WTC11 (cell line): ENCODE results near the gene TAAR8. TPM values are rescaled to one million over a fixed set of nuclear protein-coding genes. Genes with fewer than 3 reads are reported as not detected.

Source experiments
- ATAC-seq: fragments of 200-7000 bp; cut with Tn5 transposase; 2 replicates; pipeline ENCODE4 v1.10.0; 2021; ENCODE audit warnings: mild to moderate bottlenecking, moderate library complexity
- CTCF ChIA-PET: fragments of 300-600 bp; sonication (Branson Sonifier 250); formaldehyde crosslinking; loops from one replicate; lab custom pipeline; 2021; ENCODE audit warnings: antibody characterized with exemption; lab: Charles Lee
- POLR2A ChIA-PET: fragments of 350-600 bp; sonication (Branson Sonifier 250); formaldehyde crosslinking; loops from one replicate; lab custom pipeline; 2021; ENCODE audit warnings: antibody characterized with exemption; lab: Charles Lee
- DNase-seq: peaks from one replicate; pipeline ENCODE4 v3.0.0; 2021; ENCODE audit warnings: low spot score
- H3K27ac Mint-ChIP-seq: 2 replicates; pipeline ENCODE4 v1.8.0; 2021; ENCODE audit warnings: mixed read lengths
- H3K27me3 Mint-ChIP-seq: 2 replicates; pipeline ENCODE4 v1.8.0; 2021; ENCODE audit warnings: low read depth, mild to moderate bottlenecking, moderate library complexity, mixed read lengths
- H3K36me3 Mint-ChIP-seq: 2 replicates; pipeline ENCODE4 v1.8.0; 2021; ENCODE audit warnings: mixed read lengths
- H3K4me1 Mint-ChIP-seq: 2 replicates; pipeline ENCODE4 v1.8.0; 2022; ENCODE audit warnings: mixed read lengths
- H3K4me3 Mint-ChIP-seq: 2 replicates; pipeline ENCODE4 v1.8.0; 2021; ENCODE audit warnings: mild to moderate bottlenecking, moderate library complexity, mixed read lengths
- H3K9me3 Mint-ChIP-seq: 2 replicates; pipeline ENCODE4 v1.8.0; 2021; ENCODE audit warnings: mixed read lengths
- ATF1 ChIP-seq: sonication (generic); formaldehyde crosslinking; IDR thresholded peaks from 2 replicates; pipeline ENCODE4 v1.8.1; 2023; ENCODE audit warnings: mild to moderate bottlenecking, moderate library complexity, missing genetic modification reagents
- ATF3 ChIP-seq: sonication (generic); formaldehyde crosslinking; conservative IDR thresholded peaks from 2 replicates; pipeline ENCODE4 v1.8.1; 2022; ENCODE audit warnings: mild to moderate bottlenecking, missing genetic modification reagents
- CBFB ChIP-seq: sonication (generic); formaldehyde crosslinking; IDR thresholded peaks from 2 replicates; pipeline ENCODE4 v1.8.1; 2022; ENCODE audit warnings: mild to moderate bottlenecking, low read depth, missing genetic modification reagents
- E2F4 ChIP-seq: sonication (generic); formaldehyde crosslinking; IDR thresholded peaks from 2 replicates; pipeline ENCODE4 v1.8.1; 2022; ENCODE audit warnings: low read depth, mild to moderate bottlenecking, moderate library complexity, missing genetic modification reagents, borderline replicate concordance
- EMX1 ChIP-seq: fragments of 250-450 bp; sonication (Bioruptor Pico); IDR thresholded peaks from 2 replicates; pipeline ENCODE4 v1.8.0; 2021; ENCODE audit warnings: mild to moderate bottlenecking
- ETV6 ChIP-seq: sonication (generic); formaldehyde crosslinking; IDR thresholded peaks from 2 replicates; pipeline ENCODE4 v1.8.1; 2022; ENCODE audit warnings: mild to moderate bottlenecking, missing genetic modification reagents
- FOXJ3 ChIP-seq: sonication (generic); formaldehyde crosslinking; IDR thresholded peaks from 2 replicates; pipeline ENCODE4 v1.9.0; 2021; ENCODE audit warnings: missing genetic modification reagents, mild to moderate bottlenecking, borderline replicate concordance
- GRHL2 ChIP-seq: fragments of 250-450 bp; sonication (Bioruptor Pico); IDR thresholded peaks from 2 replicates; pipeline ENCODE4 v1.8.0; 2022; ENCODE audit warnings: mild to moderate bottlenecking, moderate library complexity; ENCODE audit not compliant: insufficient replicate concordance, severe bottlenecking
- OVOL2 ChIP-seq: fragments of 250-450 bp; sonication (Bioruptor Pico); IDR thresholded peaks from 2 replicates; pipeline ENCODE4 v1.9.0; 2021; ENCODE audit warnings: mild to moderate bottlenecking, borderline replicate concordance
- PRDM15 ChIP-seq: sonication (generic); formaldehyde crosslinking; IDR thresholded peaks from 2 replicates; pipeline ENCODE4 v1.8.0; 2022; ENCODE audit warnings: missing genetic modification reagents
- TEAD4 ChIP-seq: sonication (generic); formaldehyde crosslinking; IDR thresholded peaks from 2 replicates; pipeline ENCODE4 v1.8.0; 2022; ENCODE audit warnings: mild to moderate bottlenecking, missing genetic modification reagents
- ZBTB43 ChIP-seq: sonication (generic); formaldehyde crosslinking; IDR thresholded peaks from 2 replicates; pipeline ENCODE4 v1.8.1; 2023; ENCODE audit warnings: mild to moderate bottlenecking, missing genetic modification reagents
- ZNF219 ChIP-seq: sonication (generic); formaldehyde crosslinking; IDR thresholded peaks from 2 replicates; pipeline ENCODE4 v1.8.0; 2023; ENCODE audit warnings: missing genetic modification reagents, mild to moderate bottlenecking, borderline replicate concordance
- ZNF263 ChIP-seq: sonication (generic); formaldehyde crosslinking; IDR thresholded peaks from 2 replicates; pipeline ENCODE4 v1.8.1; 2022; ENCODE audit warnings: low read depth, mild to moderate bottlenecking, moderate library complexity, missing genetic modification reagents
- total RNA-seq: library from RNA; stranded (reverse); gene quantifications from 3 replicates; pipeline ENCODE4 v1.2.3, GENCODE V29; 2021
- TF ChIP-seq, protein P1 (sequence below): sonication (generic); formaldehyde crosslinking; IDR thresholded peaks from 2 replicates; pipeline ENCODE4 v1.8.0; 2022; ENCODE audit warnings: mild to moderate bottlenecking, missing genetic modification reagents
- TF ChIP-seq, protein P2 (sequence below): sonication (generic); formaldehyde crosslinking; IDR thresholded peaks from 2 replicates; pipeline ENCODE4 v1.8.0; 2023; ENCODE audit warnings: mild to moderate bottlenecking, missing genetic modification reagents
- TF ChIP-seq, protein P3 (sequence below): fragments of 250-450 bp; sonication (Bioruptor Pico); IDR thresholded peaks from 2 replicates; pipeline ENCODE4 v1.9.0; 2021; ENCODE audit warnings: mild to moderate bottlenecking
- TF ChIP-seq, protein P4 (sequence below): sonication (generic); formaldehyde crosslinking; IDR thresholded peaks from 2 replicates; pipeline ENCODE4 v1.8.0; 2023; ENCODE audit warnings: missing genetic modification reagents

TAAR8 gene
- total RNA-seq, 1 experiment from 2014 or later = not detected

DNA sequence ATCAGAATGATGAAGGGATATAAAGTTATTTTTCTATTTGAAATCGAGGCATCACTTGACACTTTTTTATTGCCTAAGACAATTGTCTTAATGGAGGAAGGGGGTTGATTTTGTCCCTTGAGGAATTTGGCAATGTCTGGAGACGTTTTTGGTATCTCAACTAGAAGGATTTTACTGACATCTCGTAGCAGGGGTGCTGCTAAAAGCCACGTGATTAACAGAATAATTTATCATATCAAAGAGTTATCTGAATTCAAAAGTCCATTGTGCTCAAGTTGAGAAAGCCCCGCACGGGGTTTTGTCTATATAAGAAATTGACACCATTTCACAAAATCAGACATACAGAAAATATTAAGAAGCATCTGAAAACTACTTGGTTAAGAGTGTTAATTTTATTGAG is 16.1 kb downstream of the TAAR8 start:
- H3K9me3 Mint-ChIP-seq = no peaks in the 10 kb centered on the region
- ChIA-PET CTCF (no interaction called here), POLR2A (no interaction called here)
- H3K27me3 Mint-ChIP-seq = no peaks in the 10 kb centered on the region
- H3K27ac Mint-ChIP-seq = no peak overlapping the region
- ATAC-seq = no peak
- no peaks in the 10 kb centered on the region for H3K36me3 Mint-ChIP-seq
- TF ChIP-seq, protein P1, sequence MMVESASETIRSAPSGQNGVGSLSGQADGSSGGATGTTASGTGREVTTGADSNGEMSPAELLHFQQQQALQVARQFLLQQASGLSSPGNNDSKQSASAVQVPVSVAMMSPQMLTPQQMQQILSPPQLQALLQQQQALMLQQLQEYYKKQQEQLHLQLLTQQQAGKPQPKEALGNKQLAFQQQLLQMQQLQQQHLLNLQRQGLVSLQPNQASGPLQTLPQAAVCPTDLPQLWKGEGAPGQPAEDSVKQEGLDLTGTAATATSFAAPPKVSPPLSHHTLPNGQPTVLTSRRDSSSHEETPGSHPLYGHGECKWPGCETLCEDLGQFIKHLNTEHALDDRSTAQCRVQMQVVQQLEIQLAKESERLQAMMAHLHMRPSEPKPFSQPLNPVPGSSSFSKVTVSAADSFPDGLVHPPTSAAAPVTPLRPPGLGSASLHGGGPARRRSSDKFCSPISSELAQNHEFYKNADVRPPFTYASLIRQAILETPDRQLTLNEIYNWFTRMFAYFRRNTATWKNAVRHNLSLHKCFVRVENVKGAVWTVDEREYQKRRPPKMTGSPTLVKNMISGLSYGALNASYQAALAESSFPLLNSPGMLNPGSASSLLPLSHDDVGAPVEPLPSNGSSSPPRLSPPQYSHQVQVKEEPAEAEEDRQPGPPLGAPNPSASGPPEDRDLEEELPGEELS (CRISPR knock-in tag) = no peak
- no peak for TF ChIP-seq ATF1 (CRISPR knock-in tag)
- TF ChIP-seq ZNF219 (CRISPR knock-in tag) = no peak
- no peak for TF ChIP-seq FOXJ3 (CRISPR knock-in tag)
- no peak for TF ChIP-seq ZNF263 (CRISPR knock-in tag)
- TF ChIP-seq E2F4 = no peak
- no peak for TF ChIP-seq ATF3 (CRISPR knock-in tag)
- no peak for TF ChIP-seq CBFB (CRISPR knock-in tag)
- no peak for TF ChIP-seq TEAD4 (CRISPR knock-in tag)
- no peak for TF ChIP-seq PRDM15 (CRISPR knock-in tag)
- TF ChIP-seq, protein P2, sequence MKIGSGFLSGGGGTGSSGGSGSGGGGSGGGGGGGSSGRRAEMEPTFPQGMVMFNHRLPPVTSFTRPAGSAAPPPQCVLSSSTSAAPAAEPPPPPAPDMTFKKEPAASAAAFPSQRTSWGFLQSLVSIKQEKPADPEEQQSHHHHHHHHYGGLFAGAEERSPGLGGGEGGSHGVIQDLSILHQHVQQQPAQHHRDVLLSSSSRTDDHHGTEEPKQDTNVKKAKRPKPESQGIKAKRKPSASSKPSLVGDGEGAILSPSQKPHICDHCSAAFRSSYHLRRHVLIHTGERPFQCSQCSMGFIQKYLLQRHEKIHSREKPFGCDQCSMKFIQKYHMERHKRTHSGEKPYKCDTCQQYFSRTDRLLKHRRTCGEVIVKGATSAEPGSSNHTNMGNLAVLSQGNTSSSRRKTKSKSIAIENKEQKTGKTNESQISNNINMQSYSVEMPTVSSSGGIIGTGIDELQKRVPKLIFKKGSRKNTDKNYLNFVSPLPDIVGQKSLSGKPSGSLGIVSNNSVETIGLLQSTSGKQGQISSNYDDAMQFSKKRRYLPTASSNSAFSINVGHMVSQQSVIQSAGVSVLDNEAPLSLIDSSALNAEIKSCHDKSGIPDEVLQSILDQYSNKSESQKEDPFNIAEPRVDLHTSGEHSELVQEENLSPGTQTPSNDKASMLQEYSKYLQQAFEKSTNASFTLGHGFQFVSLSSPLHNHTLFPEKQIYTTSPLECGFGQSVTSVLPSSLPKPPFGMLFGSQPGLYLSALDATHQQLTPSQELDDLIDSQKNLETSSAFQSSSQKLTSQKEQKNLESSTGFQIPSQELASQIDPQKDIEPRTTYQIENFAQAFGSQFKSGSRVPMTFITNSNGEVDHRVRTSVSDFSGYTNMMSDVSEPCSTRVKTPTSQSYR (CRISPR knock-in tag) = no peak
- no peak for TF ChIP-seq OVOL2 (CRISPR knock-in tag)
- TF ChIP-seq, protein P3, sequence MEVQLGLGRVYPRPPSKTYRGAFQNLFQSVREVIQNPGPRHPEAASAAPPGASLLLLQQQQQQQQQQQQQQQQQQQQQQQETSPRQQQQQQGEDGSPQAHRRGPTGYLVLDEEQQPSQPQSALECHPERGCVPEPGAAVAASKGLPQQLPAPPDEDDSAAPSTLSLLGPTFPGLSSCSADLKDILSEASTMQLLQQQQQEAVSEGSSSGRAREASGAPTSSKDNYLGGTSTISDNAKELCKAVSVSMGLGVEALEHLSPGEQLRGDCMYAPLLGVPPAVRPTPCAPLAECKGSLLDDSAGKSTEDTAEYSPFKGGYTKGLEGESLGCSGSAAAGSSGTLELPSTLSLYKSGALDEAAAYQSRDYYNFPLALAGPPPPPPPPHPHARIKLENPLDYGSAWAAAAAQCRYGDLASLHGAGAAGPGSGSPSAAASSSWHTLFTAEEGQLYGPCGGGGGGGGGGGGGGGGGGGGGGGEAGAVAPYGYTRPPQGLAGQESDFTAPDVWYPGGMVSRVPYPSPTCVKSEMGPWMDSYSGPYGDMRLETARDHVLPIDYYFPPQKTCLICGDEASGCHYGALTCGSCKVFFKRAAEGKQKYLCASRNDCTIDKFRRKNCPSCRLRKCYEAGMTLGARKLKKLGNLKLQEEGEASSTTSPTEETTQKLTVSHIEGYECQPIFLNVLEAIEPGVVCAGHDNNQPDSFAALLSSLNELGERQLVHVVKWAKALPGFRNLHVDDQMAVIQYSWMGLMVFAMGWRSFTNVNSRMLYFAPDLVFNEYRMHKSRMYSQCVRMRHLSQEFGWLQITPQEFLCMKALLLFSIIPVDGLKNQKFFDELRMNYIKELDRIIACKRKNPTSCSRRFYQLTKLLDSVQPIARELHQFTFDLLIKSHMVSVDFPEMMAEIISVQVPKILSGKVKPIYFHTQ = no peak
- TF ChIP-seq ETV6 = no peak
- no peak for TF ChIP-seq ZBTB43 (CRISPR knock-in tag)
- TF ChIP-seq, protein P4, sequence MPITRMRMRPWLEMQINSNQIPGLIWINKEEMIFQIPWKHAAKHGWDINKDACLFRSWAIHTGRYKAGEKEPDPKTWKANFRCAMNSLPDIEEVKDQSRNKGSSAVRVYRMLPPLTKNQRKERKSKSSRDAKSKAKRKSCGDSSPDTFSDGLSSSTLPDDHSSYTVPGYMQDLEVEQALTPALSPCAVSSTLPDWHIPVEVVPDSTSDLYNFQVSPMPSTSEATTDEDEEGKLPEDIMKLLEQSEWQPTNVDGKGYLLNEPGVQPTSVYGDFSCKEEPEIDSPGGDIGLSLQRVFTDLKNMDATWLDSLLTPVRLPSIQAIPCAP (CRISPR knock-in tag) = no peak
- no peak for TF ChIP-seq EMX1
- TF ChIP-seq GRHL2 (CRISPR knock-in tag) = no peak
- DNase-seq = no peak
- peaks cover 38% of the 10 kb centered on the region for H3K4me1 Mint-ChIP-seq
- H3K4me3 Mint-ChIP-seq = no peak overlapping the region
